ENCODE measurements around the gene LPAR1. TPM values are rescaled to one million over a fixed set of nuclear protein-coding genes. Genes with fewer than 3 reads are reported as not detected.

The LPAR1 gene
- total and polyA plus RNA-seq, 2 of the 8 experiments (the other 6 are each of a cell fraction or from before 2014, with no cell fraction given): 3.4 to 5.1 TPM

DNA sequence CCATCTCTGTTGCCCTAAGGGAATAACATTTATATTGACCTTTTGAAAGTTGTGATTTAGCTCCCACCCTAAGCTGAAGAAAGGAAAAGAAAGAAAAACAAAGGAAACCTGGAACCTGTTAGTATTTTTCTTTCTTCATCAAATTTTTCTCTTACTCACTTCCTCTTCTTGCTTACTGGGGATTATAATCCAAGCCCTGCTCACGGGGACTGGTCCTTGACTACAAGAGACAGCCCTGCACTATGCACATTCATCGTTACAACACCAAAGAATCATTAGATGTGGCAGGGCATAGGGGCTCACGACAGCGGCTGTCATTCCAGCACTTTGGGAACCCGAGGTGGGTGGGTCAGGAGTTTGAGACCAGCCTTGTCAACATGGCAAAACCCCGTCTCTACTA lies 37.8 kb upstream of the LPAR1 start (continued):
- TF ChIP-seq, protein P1, sequence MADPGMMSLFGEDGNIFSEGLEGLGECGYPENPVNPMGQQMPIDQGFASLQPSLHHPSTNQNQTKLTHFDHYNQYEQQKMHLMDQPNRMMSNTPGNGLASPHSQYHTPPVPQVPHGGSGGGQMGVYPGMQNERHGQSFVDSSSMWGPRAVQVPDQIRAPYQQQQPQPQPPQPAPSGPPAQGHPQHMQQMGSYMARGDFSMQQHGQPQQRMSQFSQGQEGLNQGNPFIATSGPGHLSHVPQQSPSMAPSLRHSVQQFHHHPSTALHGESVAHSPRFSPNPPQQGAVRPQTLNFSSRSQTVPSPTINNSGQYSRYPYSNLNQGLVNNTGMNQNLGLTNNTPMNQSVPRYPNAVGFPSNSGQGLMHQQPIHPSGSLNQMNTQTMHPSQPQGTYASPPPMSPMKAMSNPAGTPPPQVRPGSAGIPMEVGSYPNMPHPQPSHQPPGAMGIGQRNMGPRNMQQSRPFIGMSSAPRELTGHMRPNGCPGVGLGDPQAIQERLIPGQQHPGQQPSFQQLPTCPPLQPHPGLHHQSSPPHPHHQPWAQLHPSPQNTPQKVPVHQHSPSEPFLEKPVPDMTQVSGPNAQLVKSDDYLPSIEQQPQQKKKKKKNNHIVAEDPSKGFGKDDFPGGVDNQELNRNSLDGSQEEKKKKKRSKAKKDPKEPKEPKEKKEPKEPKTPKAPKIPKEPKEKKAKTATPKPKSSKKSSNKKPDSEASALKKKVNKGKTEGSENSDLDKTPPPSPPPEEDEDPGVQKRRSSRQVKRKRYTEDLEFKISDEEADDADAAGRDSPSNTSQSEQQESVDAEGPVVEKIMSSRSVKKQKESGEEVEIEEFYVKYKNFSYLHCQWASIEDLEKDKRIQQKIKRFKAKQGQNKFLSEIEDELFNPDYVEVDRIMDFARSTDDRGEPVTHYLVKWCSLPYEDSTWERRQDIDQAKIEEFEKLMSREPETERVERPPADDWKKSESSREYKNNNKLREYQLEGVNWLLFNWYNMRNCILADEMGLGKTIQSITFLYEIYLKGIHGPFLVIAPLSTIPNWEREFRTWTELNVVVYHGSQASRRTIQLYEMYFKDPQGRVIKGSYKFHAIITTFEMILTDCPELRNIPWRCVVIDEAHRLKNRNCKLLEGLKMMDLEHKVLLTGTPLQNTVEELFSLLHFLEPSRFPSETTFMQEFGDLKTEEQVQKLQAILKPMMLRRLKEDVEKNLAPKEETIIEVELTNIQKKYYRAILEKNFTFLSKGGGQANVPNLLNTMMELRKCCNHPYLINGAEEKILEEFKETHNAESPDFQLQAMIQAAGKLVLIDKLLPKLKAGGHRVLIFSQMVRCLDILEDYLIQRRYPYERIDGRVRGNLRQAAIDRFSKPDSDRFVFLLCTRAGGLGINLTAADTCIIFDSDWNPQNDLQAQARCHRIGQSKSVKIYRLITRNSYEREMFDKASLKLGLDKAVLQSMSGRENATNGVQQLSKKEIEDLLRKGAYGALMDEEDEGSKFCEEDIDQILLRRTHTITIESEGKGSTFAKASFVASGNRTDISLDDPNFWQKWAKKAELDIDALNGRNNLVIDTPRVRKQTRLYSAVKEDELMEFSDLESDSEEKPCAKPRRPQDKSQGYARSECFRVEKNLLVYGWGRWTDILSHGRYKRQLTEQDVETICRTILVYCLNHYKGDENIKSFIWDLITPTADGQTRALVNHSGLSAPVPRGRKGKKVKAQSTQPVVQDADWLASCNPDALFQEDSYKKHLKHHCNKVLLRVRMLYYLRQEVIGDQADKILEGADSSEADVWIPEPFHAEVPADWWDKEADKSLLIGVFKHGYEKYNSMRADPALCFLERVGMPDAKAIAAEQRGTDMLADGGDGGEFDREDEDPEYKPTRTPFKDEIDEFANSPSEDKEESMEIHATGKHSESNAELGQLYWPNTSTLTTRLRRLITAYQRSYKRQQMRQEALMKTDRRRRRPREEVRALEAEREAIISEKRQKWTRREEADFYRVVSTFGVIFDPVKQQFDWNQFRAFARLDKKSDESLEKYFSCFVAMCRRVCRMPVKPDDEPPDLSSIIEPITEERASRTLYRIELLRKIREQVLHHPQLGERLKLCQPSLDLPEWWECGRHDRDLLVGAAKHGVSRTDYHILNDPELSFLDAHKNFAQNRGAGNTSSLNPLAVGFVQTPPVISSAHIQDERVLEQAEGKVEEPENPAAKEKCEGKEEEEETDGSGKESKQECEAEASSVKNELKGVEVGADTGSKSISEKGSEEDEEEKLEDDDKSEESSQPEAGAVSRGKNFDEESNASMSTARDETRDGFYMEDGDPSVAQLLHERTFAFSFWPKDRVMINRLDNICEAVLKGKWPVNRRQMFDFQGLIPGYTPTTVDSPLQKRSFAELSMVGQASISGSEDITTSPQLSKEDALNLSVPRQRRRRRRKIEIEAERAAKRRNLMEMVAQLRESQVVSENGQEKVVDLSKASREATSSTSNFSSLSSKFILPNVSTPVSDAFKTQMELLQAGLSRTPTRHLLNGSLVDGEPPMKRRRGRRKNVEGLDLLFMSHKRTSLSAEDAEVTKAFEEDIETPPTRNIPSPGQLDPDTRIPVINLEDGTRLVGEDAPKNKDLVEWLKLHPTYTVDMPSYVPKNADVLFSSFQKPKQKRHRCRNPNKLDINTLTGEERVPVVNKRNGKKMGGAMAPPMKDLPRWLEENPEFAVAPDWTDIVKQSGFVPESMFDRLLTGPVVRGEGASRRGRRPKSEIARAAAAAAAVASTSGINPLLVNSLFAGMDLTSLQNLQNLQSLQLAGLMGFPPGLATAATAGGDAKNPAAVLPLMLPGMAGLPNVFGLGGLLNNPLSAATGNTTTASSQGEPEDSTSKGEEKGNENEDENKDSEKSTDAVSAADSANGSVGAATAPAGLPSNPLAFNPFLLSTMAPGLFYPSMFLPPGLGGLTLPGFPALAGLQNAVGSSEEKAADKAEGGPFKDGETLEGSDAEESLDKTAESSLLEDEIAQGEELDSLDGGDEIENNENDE (IDR thresholded peaks at IDR 0.05; ENCODE audit: insufficient replicate concordance, low read length): no peak
- TF ChIP-seq GTF2F1 (IDR thresholded peaks at IDR 0.05; ENCODE audit: borderline replicate concordance, low read depth, low read length) (no peak), SP4 (IDR thresholded peaks at IDR 0.05; ENCODE audit: low read length) (no peak), SIX5 (IDR thresholded peaks at IDR 0.05; ENCODE audit: low read depth, low read length) (no peak)
- TF ChIP-seq, protein P2, sequence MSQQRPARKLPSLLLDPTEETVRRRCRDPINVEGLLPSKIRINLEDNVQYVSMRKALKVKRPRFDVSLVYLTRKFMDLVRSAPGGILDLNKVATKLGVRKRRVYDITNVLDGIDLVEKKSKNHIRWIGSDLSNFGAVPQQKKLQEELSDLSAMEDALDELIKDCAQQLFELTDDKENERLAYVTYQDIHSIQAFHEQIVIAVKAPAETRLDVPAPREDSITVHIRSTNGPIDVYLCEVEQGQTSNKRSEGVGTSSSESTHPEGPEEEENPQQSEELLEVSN (IDR thresholded peaks at IDR 0.05): no peak
- TF ChIP-seq, protein P3, sequence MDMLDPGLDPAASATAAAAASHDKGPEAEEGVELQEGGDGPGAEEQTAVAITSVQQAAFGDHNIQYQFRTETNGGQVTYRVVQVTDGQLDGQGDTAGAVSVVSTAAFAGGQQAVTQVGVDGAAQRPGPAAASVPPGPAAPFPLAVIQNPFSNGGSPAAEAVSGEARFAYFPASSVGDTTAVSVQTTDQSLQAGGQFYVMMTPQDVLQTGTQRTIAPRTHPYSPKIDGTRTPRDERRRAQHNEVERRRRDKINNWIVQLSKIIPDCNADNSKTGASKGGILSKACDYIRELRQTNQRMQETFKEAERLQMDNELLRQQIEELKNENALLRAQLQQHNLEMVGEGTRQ (IDR thresholded peaks at IDR 0.05; ENCODE audit: low read length): no peak
